ENCODE data around the gene CILP.

Gene CILP

DNA sequence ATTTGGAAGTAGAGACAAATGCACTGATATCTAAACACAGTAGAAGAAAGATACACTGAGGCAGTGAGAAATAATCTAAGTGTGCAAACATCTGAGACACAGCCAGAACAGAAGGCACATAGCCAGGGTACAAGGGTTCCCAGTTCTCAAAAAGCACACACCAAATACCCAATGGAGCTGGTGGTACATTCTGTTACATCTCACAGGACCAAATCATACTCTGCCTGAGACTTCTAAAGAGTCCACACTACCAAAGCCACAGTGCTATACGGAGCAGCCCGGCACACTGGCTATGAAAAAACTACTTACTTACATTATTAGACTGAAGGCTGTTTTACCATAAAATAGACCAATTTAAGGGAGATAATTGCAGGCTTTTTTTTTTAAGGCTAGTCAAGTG lies 45.4 kb downstream of the CILP start:
- H3K4me1 ChIP-seq (ENCODE audit: control insufficient read depth in 2 of 2, insufficient read depth in 2 of 2, low read length in 2 of 2): no peaks in the 10 kb centered on the region
- peaks cover 27 to 34% of the 10 kb centered on the region in 2 donors for H3K36me3 ChIP-seq (ENCODE audit: control insufficient read depth in 2 of 2, insufficient read depth in 2 of 2, low read length in 2 of 2)
- no peak overlapping the region for H3K27ac ChIP-seq (ENCODE audit: low read depth in 2 of 2, low read length in 2 of 2)
- no peaks in the 10 kb centered on the region for H3K27me3 ChIP-seq (ENCODE audit: control insufficient read depth in 2 of 2, insufficient read depth in 2 of 2, low read length in 2 of 2)
- H3K9me3 ChIP-seq (ENCODE audit: control insufficient read depth in 2 of 2, low read length in 2 of 2): no peaks in the 10 kb centered on the region
- no peak overlapping the region for H3K9ac ChIP-seq (ENCODE audit: low read depth in 1 of 2, low read length in 2 of 2)
- H3K4me3 ChIP-seq (ENCODE audit: low read length in 2 of 2): no peak overlapping the region

GRCh38 chr15:65164139-65164538 lies 47.1 kb downstream of the CILP start:
- Histone ChIP-seq H3K27ac (ENCODE audit: low read depth in 2 of 2, low read length in 2 of 2) (no peak overlapping the region), H3K36me3 (ENCODE audit: control insufficient read depth in 2 of 2, insufficient read depth in 2 of 2, low read length in 2 of 2) (peaks cover 25 to 34% of the 10 kb centered on the region in 2 donors)

GRCh38 chr15:65163041-65163440 lies 48.2 kb downstream of the CILP start:
- Histone ChIP-seq H3K27me3 (ENCODE audit: control insufficient read depth in 2 of 2, insufficient read depth in 2 of 2, low read length in 2 of 2) (no peaks in the 10 kb centered on the region), H3K4me1 (ENCODE audit: control insufficient read depth in 2 of 2, insufficient read depth in 2 of 2, low read length in 2 of 2) (no peaks in the 10 kb centered on the region), H3K27ac (ENCODE audit: low read depth in 2 of 2, low read length in 2 of 2) (no peak overlapping the region), H3K9me3 (ENCODE audit: control insufficient read depth in 2 of 2, low read length in 2 of 2) (no peaks in the 10 kb centered on the region), H3K36me3 (ENCODE audit: control insufficient read depth in 2 of 2, insufficient read depth in 2 of 2, low read length in 2 of 2) (peaks cover 30 to 39% of the 10 kb centered on the region in 2 donors), H3K9ac (ENCODE audit: low read depth in 1 of 2, low read length in 2 of 2) (no peak overlapping the region), H3K4me3 (ENCODE audit: low read length in 2 of 2) (no peak overlapping the region)

More at GRCh38 chr15:65164139-65164538, 47.1 kb downstream of the CILP start:
- H3K4me1 ChIP-seq (ENCODE audit: control insufficient read depth in 2 of 2, insufficient read depth in 2 of 2, low read length in 2 of 2): no peaks in the 10 kb centered on the region
- H3K27me3 ChIP-seq (ENCODE audit: control insufficient read depth in 2 of 2, insufficient read depth in 2 of 2, low read length in 2 of 2): no peaks in the 10 kb centered on the region
- H3K9me3 ChIP-seq (ENCODE audit: control insufficient read depth in 2 of 2, low read length in 2 of 2): no peaks in the 10 kb centered on the region
- H3K4me3 ChIP-seq (ENCODE audit: low read length in 2 of 2): no peak overlapping the region
- no peak overlapping the region for H3K9ac ChIP-seq (ENCODE audit: low read depth in 1 of 2, low read length in 2 of 2)

DNA sequence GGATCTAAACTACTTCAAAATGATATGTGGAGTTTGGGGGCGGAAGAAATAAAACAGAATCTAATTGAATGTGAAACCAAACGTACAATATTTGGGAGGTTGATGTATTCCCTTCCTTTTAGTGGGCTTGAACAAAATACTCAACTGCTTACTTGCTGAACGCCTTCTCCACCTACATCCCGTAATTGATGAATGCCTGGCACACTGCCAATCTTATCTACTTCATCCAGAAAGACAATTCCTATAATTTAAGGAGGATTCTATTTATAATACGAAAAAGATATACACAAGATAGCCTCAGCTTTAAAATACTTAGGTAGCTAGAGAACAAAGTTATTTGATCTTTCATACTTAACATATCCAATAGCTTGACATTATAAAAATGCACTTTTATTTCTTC lies 54.6 kb downstream of the CILP start:
- no peaks in the 10 kb centered on the region for H3K4me1 ChIP-seq (ENCODE audit: control insufficient read depth in 2 of 2, insufficient read depth in 2 of 2, low read length in 2 of 2)
- H3K36me3 ChIP-seq (ENCODE audit: control insufficient read depth in 2 of 2, insufficient read depth in 2 of 2, low read length in 2 of 2): peaks cover 51% of the 10 kb centered on the region in 2 donors
- H3K9me3 ChIP-seq (ENCODE audit: control insufficient read depth in 2 of 2, low read length in 2 of 2): no peaks in the 10 kb centered on the region

DNA sequence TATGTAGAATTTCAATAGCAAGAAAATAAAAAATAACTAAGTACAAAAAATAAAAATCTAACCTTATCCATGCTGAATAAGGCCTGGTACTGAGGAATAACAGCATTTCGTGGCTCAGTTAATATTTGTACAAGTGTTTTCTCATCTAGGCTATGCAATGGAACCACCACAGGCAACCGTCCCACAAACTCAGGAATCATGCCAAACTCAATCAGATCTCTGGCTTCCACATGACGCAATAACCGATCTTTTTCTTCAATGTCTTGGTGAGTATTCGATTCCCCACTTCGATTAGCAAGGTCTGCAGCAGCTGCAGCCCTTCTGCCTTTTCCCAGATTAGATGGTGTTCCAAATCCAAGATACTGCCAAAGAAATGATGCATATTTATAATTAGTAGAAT lies 56.6 kb downstream of the CILP start:
- Histone ChIP-seq H3K4me3 (ENCODE audit: low read length in 2 of 2) (no peak overlapping the region), H3K4me1 (ENCODE audit: control insufficient read depth in 2 of 2, insufficient read depth in 2 of 2, low read length in 2 of 2) (no peaks in the 10 kb centered on the region), H3K9ac (ENCODE audit: low read depth in 1 of 2, low read length in 2 of 2) (no peak overlapping the region), H3K9me3 (ENCODE audit: control insufficient read depth in 2 of 2, low read length in 2 of 2) (no peaks in the 10 kb centered on the region), H3K27me3 (ENCODE audit: control insufficient read depth in 2 of 2, insufficient read depth in 2 of 2, low read length in 2 of 2) (no peaks in the 10 kb centered on the region), H3K27ac (ENCODE audit: low read depth in 2 of 2, low read length in 2 of 2) (no peak overlapping the region), H3K36me3 (ENCODE audit: control insufficient read depth in 2 of 2, insufficient read depth in 2 of 2, low read length in 2 of 2) (peaks cover 51 to 52% of the 10 kb centered on the region in 2 donors)

More for the DNA sequence above, 54.6 kb downstream of the CILP start:
- Histone ChIP-seq H3K27me3 (ENCODE audit: control insufficient read depth in 2 of 2, insufficient read depth in 2 of 2, low read length in 2 of 2) (no peaks in the 10 kb centered on the region), H3K9ac (ENCODE audit: low read depth in 1 of 2, low read length in 2 of 2) (no peak overlapping the region), H3K4me3 (ENCODE audit: low read length in 2 of 2) (no peak overlapping the region), H3K27ac (ENCODE audit: low read depth in 2 of 2, low read length in 2 of 2) (no peak overlapping the region)

GRCh38 chr15:65147902-65148301 lies 63.4 kb downstream of the CILP start:
- H3K27ac ChIP-seq (ENCODE audit: low read depth in 2 of 2, low read length in 2 of 2): no peak overlapping the region
- peaks cover 14 to 17% of the 10 kb centered on the region in 2 donors for H3K36me3 ChIP-seq (ENCODE audit: control insufficient read depth in 2 of 2, insufficient read depth in 2 of 2, low read length in 2 of 2)
- H3K27me3 ChIP-seq (ENCODE audit: control insufficient read depth in 2 of 2, insufficient read depth in 2 of 2, low read length in 2 of 2): no peaks in the 10 kb centered on the region
- H3K4me3 ChIP-seq (ENCODE audit: low read length in 2 of 2): no peak overlapping the region
- H3K4me1 ChIP-seq (ENCODE audit: control insufficient read depth in 2 of 2, insufficient read depth in 2 of 2, low read length in 2 of 2): no peaks in the 10 kb centered on the region
- H3K9ac ChIP-seq (ENCODE audit: low read depth in 1 of 2, low read length in 2 of 2): no peak overlapping the region
- H3K9me3 ChIP-seq (ENCODE audit: control insufficient read depth in 2 of 2, low read length in 2 of 2): no peaks in the 10 kb centered on the region

DNA sequence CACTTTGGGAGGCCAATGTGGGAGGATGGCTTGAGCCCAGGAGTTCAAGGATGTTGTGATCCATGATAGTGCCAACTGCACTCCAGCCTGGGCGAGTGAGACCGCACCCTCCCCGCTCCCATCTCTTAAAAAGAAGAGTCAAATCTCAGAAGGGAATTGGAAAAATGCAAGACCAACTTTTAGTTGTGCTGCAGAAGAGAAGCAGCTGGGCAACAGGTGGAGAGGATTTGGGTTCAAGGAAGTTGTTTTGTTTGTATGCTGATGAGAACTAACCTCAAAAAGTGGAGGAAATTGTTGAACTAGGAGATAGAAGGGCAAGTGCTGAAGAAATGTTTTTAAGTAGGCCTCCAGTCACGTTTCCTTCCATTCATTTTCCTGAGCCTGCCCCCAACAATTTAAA lies 64.8 kb downstream of the CILP start:
- no peaks in the 10 kb centered on the region for H3K9me3 ChIP-seq (ENCODE audit: control insufficient read depth in 2 of 2, low read length in 2 of 2)
- peaks cover 11 to 14% of the 10 kb centered on the region in 2 donors for H3K36me3 ChIP-seq (ENCODE audit: control insufficient read depth in 2 of 2, insufficient read depth in 2 of 2, low read length in 2 of 2)
- H3K4me3 ChIP-seq (ENCODE audit: low read length in 2 of 2): no peak overlapping the region
- no peaks in the 10 kb centered on the region for H3K4me1 ChIP-seq (ENCODE audit: control insufficient read depth in 2 of 2, insufficient read depth in 2 of 2, low read length in 2 of 2)
- H3K27ac ChIP-seq (ENCODE audit: low read depth in 2 of 2, low read length in 2 of 2): no peak overlapping the region
- H3K27me3 ChIP-seq (ENCODE audit: control insufficient read depth in 2 of 2, insufficient read depth in 2 of 2, low read length in 2 of 2): no peaks in the 10 kb centered on the region
- H3K9ac ChIP-seq (ENCODE audit: low read depth in 1 of 2, low read length in 2 of 2): no peak overlapping the region
